Measurements from ENCODE around the gene PMS2. TPM values are rescaled to one million over a fixed set of nuclear protein-coding genes. Genes with fewer than 3 reads are reported as not detected.
A peak's percentile ranks its signal among the peaks of the same experiment; 100 is the strongest.

The PMS2 gene
- total RNA-seq, 1 experiment from 2014 or later: 27.6 TPM

DNA sequence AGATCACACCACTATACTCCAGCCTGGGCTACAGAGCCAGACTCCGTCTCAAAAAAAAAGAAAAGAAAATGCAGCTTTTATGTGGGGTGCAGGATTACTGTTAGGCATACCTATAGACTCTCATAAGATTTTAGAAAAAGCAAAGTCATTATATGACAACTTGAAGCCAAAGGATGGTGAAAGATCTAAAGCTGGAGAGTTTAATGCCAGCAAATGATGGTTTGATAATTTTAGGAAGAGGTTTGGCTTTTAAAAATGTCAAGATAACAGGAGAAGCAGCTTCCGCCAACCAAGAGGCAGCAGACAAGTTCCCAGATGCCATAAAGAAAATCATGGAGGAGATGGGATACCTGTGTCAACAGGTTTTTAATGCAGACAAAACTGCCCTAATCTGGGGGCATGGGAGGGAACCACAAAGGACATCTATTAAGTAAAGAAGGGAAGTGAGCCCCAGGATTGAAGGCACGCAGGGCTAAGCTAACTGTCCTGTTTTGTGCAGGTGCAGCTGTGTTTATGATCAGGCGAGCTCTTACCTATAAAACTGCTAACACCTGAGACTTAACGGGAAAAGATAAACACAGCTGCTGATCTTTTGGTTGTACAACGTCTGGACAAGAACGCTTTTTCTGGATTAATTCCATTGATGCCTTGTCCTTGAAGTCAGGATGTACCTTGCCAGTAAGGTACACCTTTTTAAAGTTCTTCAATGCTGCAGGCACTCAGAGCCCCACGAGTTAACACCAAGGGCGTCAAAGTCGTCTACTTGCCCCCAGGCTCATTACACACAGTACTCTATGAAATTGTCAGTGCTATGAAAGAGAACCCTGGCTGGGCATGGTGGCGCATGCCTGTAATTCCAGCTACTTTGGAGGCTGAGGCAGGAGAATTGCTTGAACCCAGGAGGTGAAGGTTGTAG, 11.8 kb upstream of the PMS2 start:
- RAD21 ChIA-PET (ENCODE audit: low non-redundant PET in 1 of 2, low total read pairs in 2 of 2, uncharacterized antibody in 2 of 2, unreplicated experiment in 2 of 2): no interaction called here
- POLR2A ChIA-PET: no interaction called here
- intact Hi-C loops (cut with micrococcal nuclease): no loop called here
- Histone ChIP-seq H2AFZ (ENCODE audit: low read depth, low read length, poor library complexity, severe bottlenecking) (no peak overlapping the region), H3K79me2 (ENCODE audit: insufficient read depth, low read length) (peaks cover 12% of the 10 kb centered on the region), H3K9me3 (ENCODE audit: control insufficient read depth in 1 of 2, insufficient read depth in 1 of 2, low read depth in 1 of 2, low read length in 2 of 2) (no peaks in the 10 kb centered on the region), H3K9me2 (ENCODE audit: insufficient read depth) (no peaks in the 10 kb centered on the region), H3K36me3 (ENCODE audit: control insufficient read depth in 1 of 2, insufficient read depth in 2 of 2, low read length in 2 of 2) (peaks cover 46 to 68% of the 10 kb centered on the region in 2 experiments), H3K27ac (ENCODE audit: low read depth, low read length) (no peak overlapping the region), H3K4me3 (replicated peaks in 1 of 2; ENCODE audit: low read depth in 1 of 2, low read length in 2 of 2) (no peak overlapping the region), H3K4me2 (ENCODE audit: low read length) (no peak overlapping the region), H4K20me1 (ENCODE audit: insufficient read depth) (no peaks in the 10 kb centered on the region), H3K27me3 (ENCODE audit: insufficient read depth, low read length) (no peaks in the 10 kb centered on the region), H3K4me1 (ENCODE audit: control insufficient read depth in 1 of 2, insufficient read depth in 2 of 2, low read length in 2 of 2) (peaks cover 14 to 15% of the 10 kb centered on the region in 2 experiments; a peak in 3 of 4 replicates), H3K9ac (ENCODE audit: low read length) (no peak overlapping the region)
- BruUV-seq (replicated peaks): no TSS peak
- ATAC-seq (no peak), DNase-seq (ENCODE audit: low read depth, low spot score) (no peak)
- CTCF ChIA-PET: no interaction called here
- TF ChIP-seq, protein P1, sequence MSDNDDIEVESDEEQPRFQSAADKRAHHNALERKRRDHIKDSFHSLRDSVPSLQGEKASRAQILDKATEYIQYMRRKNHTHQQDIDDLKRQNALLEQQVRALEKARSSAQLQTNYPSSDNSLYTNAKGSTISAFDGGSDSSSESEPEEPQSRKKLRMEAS (IDR thresholded peaks at IDR 0.05): no peak
- TF ChIP-seq, protein P2, sequence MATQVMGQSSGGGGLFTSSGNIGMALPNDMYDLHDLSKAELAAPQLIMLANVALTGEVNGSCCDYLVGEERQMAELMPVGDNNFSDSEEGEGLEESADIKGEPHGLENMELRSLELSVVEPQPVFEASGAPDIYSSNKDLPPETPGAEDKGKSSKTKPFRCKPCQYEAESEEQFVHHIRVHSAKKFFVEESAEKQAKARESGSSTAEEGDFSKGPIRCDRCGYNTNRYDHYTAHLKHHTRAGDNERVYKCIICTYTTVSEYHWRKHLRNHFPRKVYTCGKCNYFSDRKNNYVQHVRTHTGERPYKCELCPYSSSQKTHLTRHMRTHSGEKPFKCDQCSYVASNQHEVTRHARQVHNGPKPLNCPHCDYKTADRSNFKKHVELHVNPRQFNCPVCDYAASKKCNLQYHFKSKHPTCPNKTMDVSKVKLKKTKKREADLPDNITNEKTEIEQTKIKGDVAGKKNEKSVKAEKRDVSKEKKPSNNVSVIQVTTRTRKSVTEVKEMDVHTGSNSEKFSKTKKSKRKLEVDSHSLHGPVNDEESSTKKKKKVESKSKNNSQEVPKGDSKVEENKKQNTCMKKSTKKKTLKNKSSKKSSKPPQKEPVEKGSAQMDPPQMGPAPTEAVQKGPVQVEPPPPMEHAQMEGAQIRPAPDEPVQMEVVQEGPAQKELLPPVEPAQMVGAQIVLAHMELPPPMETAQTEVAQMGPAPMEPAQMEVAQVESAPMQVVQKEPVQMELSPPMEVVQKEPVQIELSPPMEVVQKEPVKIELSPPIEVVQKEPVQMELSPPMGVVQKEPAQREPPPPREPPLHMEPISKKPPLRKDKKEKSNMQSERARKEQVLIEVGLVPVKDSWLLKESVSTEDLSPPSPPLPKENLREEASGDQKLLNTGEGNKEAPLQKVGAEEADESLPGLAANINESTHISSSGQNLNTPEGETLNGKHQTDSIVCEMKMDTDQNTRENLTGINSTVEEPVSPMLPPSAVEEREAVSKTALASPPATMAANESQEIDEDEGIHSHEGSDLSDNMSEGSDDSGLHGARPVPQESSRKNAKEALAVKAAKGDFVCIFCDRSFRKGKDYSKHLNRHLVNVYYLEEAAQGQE (IDR thresholded peaks at IDR 0.05; ENCODE audit: low read depth): no peak

GRCh38 chr7:6016653-6016966, 7.8 kb upstream of the PMS2 start:
- peaks cover 21 to 50% of the 10 kb centered on the region in 2 experiments; a peak in 3 of 4 replicates for H3K36me3 ChIP-seq (ENCODE audit: control insufficient read depth in 1 of 2, insufficient read depth in 2 of 2, low read length in 2 of 2)
- H3K9me2 ChIP-seq (ENCODE audit: insufficient read depth): no peaks in the 10 kb centered on the region
- ATAC-seq (no peak), DNase-seq (ENCODE audit: low read depth, low spot score) (no peak)
- RAD21 ChIA-PET (ENCODE audit: low non-redundant PET in 1 of 2, low total read pairs in 2 of 2, uncharacterized antibody in 2 of 2, unreplicated experiment in 2 of 2): no interaction called here
- H2AFZ ChIP-seq (ENCODE audit: low read depth, low read length, poor library complexity, severe bottlenecking): no peak overlapping the region
- intact Hi-C loops (cut with micrococcal nuclease): no loop called here
- POLR2A ChIA-PET: interaction anchor here (1.0 kb wide), 1 partner anchor 13 kb away, joined by 3 read pairs; no protein-coding TSS in a partner anchor
- H3K27me3 ChIP-seq (ENCODE audit: insufficient read depth, low read length): no peaks in the 10 kb centered on the region
- H3K9ac ChIP-seq (ENCODE audit: low read length): no peak overlapping the region
- CTCF ChIA-PET: no interaction called here
- peaks cover 16% of the 10 kb centered on the region for H3K79me2 ChIP-seq (ENCODE audit: insufficient read depth, low read length)
- H3K9me3 ChIP-seq (ENCODE audit: control insufficient read depth in 1 of 2, insufficient read depth in 1 of 2, low read depth in 1 of 2, low read length in 2 of 2): no peaks in the 10 kb centered on the region
- no peak overlapping the region for H3K4me3 ChIP-seq (replicated peaks in 1 of 2; ENCODE audit: low read depth in 1 of 2, low read length in 2 of 2)
- H3K4me1 ChIP-seq (ENCODE audit: control insufficient read depth in 1 of 2, insufficient read depth in 2 of 2, low read length in 2 of 2): peaks cover 15 to 21% of the 10 kb centered on the region in 2 experiments; a peak in 3 of 4 replicates
- BruUV-seq (replicated peaks): no TSS peak
- H3K27ac ChIP-seq (ENCODE audit: low read depth, low read length): peak overlapping the region; percentile 4; the same call in 1 of the 2 replicates
- no peaks in the 10 kb centered on the region for H4K20me1 ChIP-seq (ENCODE audit: insufficient read depth)
- no peak overlapping the region for H3K4me2 ChIP-seq (ENCODE audit: low read length)
- TF ChIP-seq, protein P1 (IDR thresholded peaks at IDR 0.05): no peak
- TF ChIP-seq POLR2AphosphoS5 (IDR thresholded peaks at IDR 0.05; ENCODE audit: low read depth, low read length) (no peak), FOSL1 (IDR thresholded peaks at IDR 0.05; ENCODE audit: low read depth) (no peak), ZBTB33 (IDR thresholded peaks at IDR 0.05; ENCODE audit: extremely low read depth, insufficient replicate concordance, low read length) (no peak), RAD21 (IDR thresholded peaks at IDR 0.05; ENCODE audit: low read depth) (no peak), CBX3 (IDR thresholded peaks at IDR 0.05; ENCODE audit: low read depth) (no peak), YY1 (IDR thresholded peaks at IDR 0.05; ENCODE audit: extremely low read depth, insufficient replicate concordance, low read depth, low read length) (no peak), SRF (IDR thresholded peaks at IDR 0.05; ENCODE audit: low read depth) (no peak), EZH2 (IDR thresholded peaks at IDR 0.05) (no peak)
